CD4-positive, alpha-beta T cell treated with Interferon alpha-2 for 1 hour (primary cell): ENCODE results near the gene PRR33.

Source experiments
- DNase-seq, 2 donors: peaks; one replicate each; pipeline ENCODE4 v3.0.0-alpha.2; 2020 to 2022

Gene PRR33

GRCh38 chr11:1861435-1862411, 30.0 kb downstream of the PRR33 start:
- no peak for DNase-seq

GRCh38 chr11:1860108-1860507, 31.6 kb downstream of the PRR33 start:
- DNase-seq = no peak

- no peak for DNase-seq
Observed at GRCh38 chr11:1859004-1859403, 32.7 kb downstream of the PRR33 start.

- no peak for DNase-seq
Observed at GRCh38 chr11:1858576-1858975, 33.1 kb downstream of the PRR33 start.

- DNase-seq = no peak
Observed at GRCh38 chr11:1858154-1858553, 33.5 kb downstream of the PRR33 start.

- DNase-seq = no peak
Observed at GRCh38 chr11:1857064-1857463, 34.6 kb downstream of the PRR33 start.

GRCh38 chr11:1856306-1857005, 35.2 kb downstream of the PRR33 start:
- no peak for DNase-seq

GRCh38 chr11:1855886-1856265, 35.8 kb downstream of the PRR33 start:
- DNase-seq = no peak

GRCh38 chr11:1854949-1855885, 36.5 kb downstream of the PRR33 start:
- DNase-seq = no peak

GRCh38 chr11:1854132-1854948, 37.4 kb downstream of the PRR33 start:
- DNase-seq = no peak

- DNase-seq = peak in 1 of 2 donors; percentile 35
Observed at GRCh38 chr11:1853376-1854131, 38.1 kb downstream of the PRR33 start.

GRCh38 chr11:1852877-1853276, 38.8 kb downstream of the PRR33 start, which contains the start of gene LSP1:
Gene LSP1 (plus strand): TSS chr11:1853084. CDS start chr11:1853145, 61 bp downstream.
- peak; percentile 86 to 88 for DNase-seq

GRCh38 chr11:1852271-1852876, 39.3 kb downstream of the PRR33 start:
- DNase-seq = no peak

GRCh38 chr11:1851468-1852180, 40.1 kb downstream of the PRR33 start:
- DNase-seq = no peak

GRCh38 chr11:1848640-1849430, 42.9 kb downstream of the PRR33 start:
- DNase-seq = no peak

GRCh38 chr11:1847926-1848639, 43.6 kb downstream of the PRR33 start:
- DNase-seq = no peak

GRCh38 chr11:1847006-1847735, 44.5 kb downstream of the PRR33 start:
- DNase-seq = no peak
